GM21619 (cell line): ENCODE measurements around the gene FNDC3B.
"Not testable (repeated sequence)": the region's sequence is repeated elsewhere in the genome, so short reads cannot be mapped to it uniquely, and the experiment has no call there.

Experiments
- ATAC-seq: cut with Tn5 transposase; IDR thresholded peaks from one replicate; pipeline ENCODE4 v1.9.1; 2021; ENCODE audit not compliant: unreplicated experiment

The FNDC3B gene

DNA sequence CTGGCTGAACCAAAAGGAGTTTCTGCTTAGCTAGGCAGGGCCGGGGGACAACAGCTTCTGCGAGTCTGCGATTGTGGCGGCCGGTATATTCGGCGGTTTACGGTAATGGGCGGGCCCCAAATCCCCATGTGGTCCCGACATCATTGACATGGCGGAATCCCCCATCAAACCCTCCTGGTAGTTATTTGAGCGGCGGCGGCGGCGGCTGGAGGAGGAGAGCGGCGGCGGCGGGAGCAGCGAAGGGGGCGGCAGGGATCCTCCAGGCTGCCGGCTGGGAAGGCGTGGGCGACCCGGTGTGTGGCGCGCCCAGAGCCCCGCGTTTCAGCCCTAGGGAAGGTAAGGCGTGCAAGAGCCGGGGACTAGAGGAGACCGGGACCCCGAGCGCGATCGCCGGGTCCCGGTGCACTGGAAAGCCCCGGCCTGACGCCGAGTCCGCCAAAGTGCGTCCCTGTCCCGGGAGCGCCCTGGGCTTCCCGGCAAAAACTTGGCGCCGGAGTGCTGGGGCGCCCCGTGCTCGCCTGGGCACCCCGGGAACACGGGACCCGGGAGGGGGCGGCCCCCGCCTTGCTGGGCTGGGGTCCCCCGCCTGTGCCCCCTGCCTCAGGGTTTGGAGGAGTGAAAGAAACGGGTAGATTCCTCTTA lies at the start of gene FNDC3B:
Gene FNDC3B, plus strand, starts transcription at position 143 of the 642 bp plus-strand sequence. CDS start 72,902 bp downstream, outside the sequence.
- peak; percentile 76 for ATAC-seq

DNA sequence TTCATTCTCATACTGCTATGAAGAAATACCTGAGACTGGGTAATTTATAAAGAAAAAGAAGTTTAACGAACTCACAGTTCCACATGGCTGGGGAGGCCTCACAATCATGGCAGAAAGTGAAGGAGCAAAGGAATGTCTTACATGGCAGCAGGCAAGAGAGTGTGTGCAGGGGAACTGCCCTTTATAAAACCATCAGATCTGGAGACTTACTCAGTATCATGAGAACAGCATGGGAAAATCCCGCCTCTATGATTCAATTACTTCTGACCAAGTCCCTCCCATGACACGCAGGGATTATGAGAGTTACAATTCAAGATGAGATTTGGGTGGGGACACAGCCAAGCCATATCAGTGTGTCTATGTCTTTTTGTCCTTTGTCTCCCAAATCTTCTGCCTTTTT lies 49.1 kb upstream of the FNDC3B start:
- ATAC-seq = not testable (repeated sequence)

DNA sequence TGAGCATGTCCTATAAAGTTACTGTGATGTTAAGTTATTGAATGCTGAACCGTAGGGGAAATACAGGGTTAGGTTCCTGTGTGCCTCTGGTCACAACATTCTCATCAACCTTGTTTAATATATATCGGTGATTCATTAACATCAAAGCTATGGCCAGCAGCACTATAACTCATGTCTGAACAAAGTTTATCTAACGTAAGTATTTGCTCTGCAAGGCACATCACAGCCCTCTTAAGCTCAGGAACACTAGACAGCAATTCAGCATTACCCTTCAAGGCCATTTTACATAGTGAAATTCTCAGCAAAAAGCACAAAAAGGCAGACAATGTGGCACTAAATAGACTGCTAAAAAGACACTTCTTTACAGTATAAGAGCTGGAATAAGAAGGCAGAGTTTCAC lies 48.2 kb upstream of the FNDC3B start:
- no peak for ATAC-seq

GRCh38 chr3:171994646-171995428 lies 44.5 kb upstream of the FNDC3B start:
- no peak for ATAC-seq

DNA sequence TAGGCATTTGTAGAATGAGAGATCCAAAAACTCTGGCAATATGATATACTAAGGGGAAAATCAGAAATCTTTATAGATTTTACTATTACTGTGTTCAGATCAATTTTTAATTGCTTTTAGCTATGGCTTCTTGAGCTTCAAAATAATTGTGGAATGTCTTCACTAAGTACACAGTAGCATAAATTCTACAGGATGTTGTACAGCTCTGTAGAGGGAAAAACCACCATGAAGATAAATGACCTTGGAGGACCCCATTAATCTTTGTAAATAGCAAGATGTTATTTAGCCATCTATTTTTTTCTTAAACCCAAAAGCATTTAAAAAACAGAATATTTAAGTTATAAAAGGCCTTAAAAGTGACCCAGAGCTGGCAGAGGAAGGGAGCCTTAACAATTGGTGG lies 43.9 kb upstream of the FNDC3B start:
- no peak for ATAC-seq

DNA sequence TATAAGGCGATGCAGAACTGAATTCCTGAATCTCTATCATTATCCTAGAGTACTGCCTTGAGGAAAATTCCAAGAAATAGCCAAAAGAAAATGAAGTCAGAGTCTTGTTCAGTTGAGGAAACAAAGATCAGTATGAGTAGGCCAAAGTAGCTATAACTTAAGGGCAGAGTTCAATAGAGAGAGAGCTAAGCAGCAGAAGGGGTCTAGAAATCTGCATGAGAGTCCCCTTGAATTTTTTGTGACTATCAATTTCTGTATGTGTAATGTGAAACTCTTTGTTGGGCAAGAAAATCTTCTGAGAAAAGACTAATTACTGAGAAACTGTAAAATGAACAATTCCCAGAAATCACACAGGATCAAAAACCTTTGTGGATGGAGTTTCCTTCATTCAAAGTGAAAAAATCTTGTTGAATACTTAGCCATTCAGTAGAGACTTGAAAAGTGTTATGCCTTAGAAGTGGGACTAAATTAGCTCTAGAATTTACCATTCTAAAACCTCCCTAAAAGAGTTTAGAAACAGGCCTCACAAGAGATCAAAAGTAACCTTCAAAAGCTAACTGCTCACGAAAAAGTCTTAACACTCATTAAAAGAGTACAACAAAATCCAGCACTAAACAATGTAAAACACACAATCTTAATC lies 43.1 kb upstream of the FNDC3B start:
- no peak for ATAC-seq

- ATAC-seq = not testable (repeated sequence)
Measured at GRCh38 chr3:171998731-171999130, 40.6 kb upstream of the FNDC3B start.

GRCh38 chr3:172001616-172002015 lies 37.8 kb upstream of the FNDC3B start:
- ATAC-seq = not testable (repeated sequence)

DNA sequence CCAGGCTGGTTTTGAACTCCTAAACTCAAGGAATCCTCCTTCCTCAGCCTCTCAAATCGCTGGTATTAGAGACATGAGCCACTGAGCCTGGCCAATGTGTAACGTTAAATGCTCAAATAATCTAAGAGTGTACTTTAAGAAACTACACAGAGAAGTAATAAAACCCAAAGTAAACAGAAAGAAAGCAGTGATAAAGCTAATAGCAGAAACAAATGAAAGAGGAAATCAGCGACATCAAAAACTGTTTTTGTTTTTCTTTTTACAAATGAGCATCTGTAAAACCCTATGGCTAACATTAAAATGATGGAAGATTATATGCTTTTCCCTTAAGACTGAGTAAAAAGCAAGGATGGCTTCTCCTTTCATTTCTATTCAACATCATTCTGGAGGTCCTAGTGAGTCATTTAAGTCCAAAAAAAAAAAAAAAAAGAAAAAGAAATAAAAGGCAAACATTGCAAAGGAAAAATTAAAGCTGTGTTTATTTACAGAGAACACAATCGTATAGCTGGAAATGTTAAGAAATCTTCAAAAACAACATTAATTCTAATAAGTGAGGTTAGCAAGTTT lies 36.8 kb upstream of the FNDC3B start:
- ATAC-seq = no peak

- ATAC-seq = no peak
Measured at GRCh38 chr3:172003146-172003545, 36.2 kb upstream of the FNDC3B start.

DNA sequence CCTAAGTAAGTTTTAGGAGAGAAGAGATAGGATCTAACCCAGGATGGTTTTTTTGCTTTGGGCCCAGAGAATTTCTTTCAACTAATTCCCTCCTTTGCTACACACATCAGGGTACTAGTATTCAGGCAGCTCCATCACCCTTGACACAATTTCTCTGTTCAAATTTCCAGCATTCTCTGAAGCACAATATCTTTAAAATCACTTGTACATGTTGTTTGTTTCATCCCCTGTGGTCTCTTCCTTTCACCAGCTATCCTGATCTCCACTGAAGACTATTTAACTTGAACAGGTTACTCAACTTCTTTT lies 32.4 kb upstream of the FNDC3B start:
- no peak for ATAC-seq

- ATAC-seq = no peak
Measured at GRCh38 chr3:172009803-172010202, 29.6 kb upstream of the FNDC3B start.

- ATAC-seq = no peak
Measured at GRCh38 chr3:172012775-172013174, 26.6 kb upstream of the FNDC3B start.

DNA sequence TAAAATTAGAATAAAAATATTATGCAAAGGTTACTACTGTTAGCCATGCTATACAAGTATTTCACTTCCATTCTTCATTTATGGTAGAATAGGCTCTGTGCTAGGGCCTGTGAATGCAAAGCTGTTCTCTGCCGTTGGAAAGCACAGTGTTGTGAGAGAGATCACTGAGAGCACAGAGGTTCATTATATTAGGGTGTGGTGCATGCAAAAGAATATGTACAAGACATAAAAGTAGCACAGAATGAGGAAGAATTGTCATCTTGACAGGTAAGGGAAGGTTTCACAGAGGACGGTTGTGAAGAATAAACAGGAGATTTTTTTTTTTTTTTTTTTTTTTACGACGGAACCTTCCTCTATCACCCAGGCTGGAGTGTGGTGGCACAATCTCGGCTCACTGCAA lies 25.2 kb upstream of the FNDC3B start:
- ATAC-seq = no peak

DNA sequence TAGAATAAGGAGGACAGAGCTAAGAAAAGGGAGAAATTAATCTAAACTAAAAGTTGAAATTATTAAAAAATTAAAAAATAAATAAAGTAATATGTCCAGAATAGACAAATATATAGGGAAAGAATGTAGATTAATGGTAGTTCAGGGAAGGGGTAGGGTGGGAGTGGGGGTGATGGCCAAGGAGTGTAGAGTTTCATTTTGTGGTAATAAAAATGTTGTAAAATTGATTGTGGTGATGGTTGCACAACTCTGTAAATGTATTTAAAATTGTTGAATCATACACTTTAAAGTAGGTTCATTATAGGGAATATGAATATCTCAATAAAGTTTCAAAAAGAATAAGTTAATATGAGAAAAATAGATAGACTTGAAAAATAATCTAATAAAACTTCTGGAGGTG lies 21.0 kb upstream of the FNDC3B start:
- no peak for ATAC-seq

GRCh38 chr3:172020763-172021162 lies 18.6 kb upstream of the FNDC3B start:
- no peak for ATAC-seq

- no peak for ATAC-seq
Measured at GRCh38 chr3:172021164-172021563, 18.2 kb upstream of the FNDC3B start.

- ATAC-seq = no peak
Measured at GRCh38 chr3:172021859-172022258, 17.5 kb upstream of the FNDC3B start.

GRCh38 chr3:172023915-172024314 lies 15.5 kb upstream of the FNDC3B start:
- ATAC-seq = no peak

DNA sequence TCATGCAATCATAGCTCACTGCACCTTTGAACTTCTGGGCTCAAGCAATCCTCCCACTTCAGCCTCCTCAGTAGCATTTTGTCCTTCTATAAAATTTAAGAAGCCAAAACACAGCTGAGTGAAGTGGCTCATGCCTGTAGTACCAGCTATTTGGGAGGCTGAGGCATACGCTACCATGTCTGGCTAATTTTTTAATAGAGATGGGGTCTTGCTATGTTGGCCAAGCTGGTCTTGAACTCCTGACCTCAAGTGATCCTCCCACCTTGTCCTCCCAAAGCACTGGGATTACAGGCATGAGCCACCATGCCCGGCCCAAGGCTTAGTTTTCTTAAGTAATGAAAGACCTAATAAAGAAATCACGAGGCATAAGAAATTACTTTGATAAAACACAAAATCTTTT lies 14.7 kb upstream of the FNDC3B start:
- no peak for ATAC-seq

GRCh38 chr3:172029425-172030098 lies 9.8 kb upstream of the FNDC3B start:
- no peak for ATAC-seq
